Measurements from ENCODE around the gene MIER1.

GRCh38 chr1:67031121-67031858, 106.5 kb downstream of the MIER1 start:
- no peak for TF ChIP-seq POLR2A (IDR thresholded peaks at IDR 0.05)
- TF ChIP-seq, protein P1, sequence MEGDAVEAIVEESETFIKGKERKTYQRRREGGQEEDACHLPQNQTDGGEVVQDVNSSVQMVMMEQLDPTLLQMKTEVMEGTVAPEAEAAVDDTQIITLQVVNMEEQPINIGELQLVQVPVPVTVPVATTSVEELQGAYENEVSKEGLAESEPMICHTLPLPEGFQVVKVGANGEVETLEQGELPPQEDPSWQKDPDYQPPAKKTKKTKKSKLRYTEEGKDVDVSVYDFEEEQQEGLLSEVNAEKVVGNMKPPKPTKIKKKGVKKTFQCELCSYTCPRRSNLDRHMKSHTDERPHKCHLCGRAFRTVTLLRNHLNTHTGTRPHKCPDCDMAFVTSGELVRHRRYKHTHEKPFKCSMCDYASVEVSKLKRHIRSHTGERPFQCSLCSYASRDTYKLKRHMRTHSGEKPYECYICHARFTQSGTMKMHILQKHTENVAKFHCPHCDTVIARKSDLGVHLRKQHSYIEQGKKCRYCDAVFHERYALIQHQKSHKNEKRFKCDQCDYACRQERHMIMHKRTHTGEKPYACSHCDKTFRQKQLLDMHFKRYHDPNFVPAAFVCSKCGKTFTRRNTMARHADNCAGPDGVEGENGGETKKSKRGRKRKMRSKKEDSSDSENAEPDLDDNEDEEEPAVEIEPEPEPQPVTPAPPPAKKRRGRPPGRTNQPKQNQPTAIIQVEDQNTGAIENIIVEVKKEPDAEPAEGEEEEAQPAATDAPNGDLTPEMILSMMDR (IDR thresholded peaks at IDR 0.05 in 8 of 11, conservative IDR thresholded peaks at IDR 0.05 in 3 of 11): no peak
